RWPE2 (cell line): ENCODE results near the gene SUGCT.

ENCODE experiments used
- ATAC-seq: fragments of 200-7000 bp; cut with Tn5 transposase; 3 replicates; pipeline ENCODE4 v1.9.1; 2021; ENCODE audit warnings: low read depth
- DNase-seq: peaks from one replicate; pipeline ENCODE4 v3.0.0-alpha.2; 2020; ENCODE audit warnings: low spot score
- H3K27ac ChIP-seq: fragments of 450-650 bp; 2 replicates; pipeline ENCODE4 v1.5.1; 2017; ENCODE audit warnings: mild to moderate bottlenecking; ENCODE audit not compliant: poor library complexity, severe bottlenecking
- H3K27me3 ChIP-seq: fragments of 250-450 bp; sonication (Bioruptor Pico); 2 replicates; pipeline ENCODE4 v1.5.1; 2021; ENCODE audit warnings: mild to moderate bottlenecking, moderate library complexity; ENCODE audit not compliant: insufficient read depth, poor library complexity, severe bottlenecking
- H3K36me3 ChIP-seq: fragments of 250-450 bp; sonication (Bioruptor Pico); 2 replicates; pipeline ENCODE4 v1.5.1; 2020; ENCODE audit warnings: low read depth, mild to moderate bottlenecking, moderate library complexity
- H3K4me1 ChIP-seq: fragments of 250-450 bp; sonication (Bioruptor Pico); 2 replicates; pipeline ENCODE4 v1.5.1; 2021; ENCODE audit warnings: mild to moderate bottlenecking, moderate library complexity; ENCODE audit not compliant: insufficient read depth, poor library complexity, severe bottlenecking
- H3K4me3 ChIP-seq: fragments of 250-450 bp; sonication (Bioruptor Pico); 2 replicates; pipeline ENCODE4 v1.5.1; 2021; ENCODE audit warnings: mild to moderate bottlenecking, moderate library complexity; ENCODE audit not compliant: severe bottlenecking
- H3K9me3 ChIP-seq: fragments of 250-450 bp; sonication (Bioruptor Pico); 2 replicates; pipeline ENCODE4 v1.5.1; 2021; ENCODE audit warnings: mild to moderate bottlenecking, moderate library complexity; ENCODE audit not compliant: severe bottlenecking
- TF ChIP-seq, protein P1 (sequence below): fragments of 450-650 bp; IDR thresholded peaks from one replicate; pipeline ENCODE4 v1.5.1; 2017; ENCODE audit warnings: mild to moderate bottlenecking, moderate library complexity; ENCODE audit not compliant: poor library complexity, severe bottlenecking

The SUGCT gene

DNA sequence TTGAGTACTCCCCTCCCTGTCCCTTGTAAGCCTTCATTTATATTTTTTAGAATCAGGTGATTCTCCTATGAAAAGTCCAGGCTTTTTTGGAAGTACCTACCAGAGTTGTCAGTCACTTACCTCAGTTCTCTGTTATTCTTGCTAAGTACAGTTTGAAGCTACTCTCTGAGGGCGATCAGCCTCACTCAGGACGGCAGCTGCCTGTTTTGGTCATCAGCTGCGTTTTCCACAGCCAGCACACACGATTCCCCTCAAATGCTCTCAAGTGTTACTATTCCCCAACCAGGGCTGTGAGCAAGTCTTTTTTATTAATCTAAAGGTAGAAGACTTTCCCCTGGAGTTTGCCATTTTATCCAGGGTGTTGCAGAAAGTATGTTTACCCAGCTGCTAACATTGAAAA is 328.6 kb downstream of the SUGCT start:
- H3K9me3 ChIP-seq = no peaks in the 10 kb centered on the region
- TF ChIP-seq, protein P1, sequence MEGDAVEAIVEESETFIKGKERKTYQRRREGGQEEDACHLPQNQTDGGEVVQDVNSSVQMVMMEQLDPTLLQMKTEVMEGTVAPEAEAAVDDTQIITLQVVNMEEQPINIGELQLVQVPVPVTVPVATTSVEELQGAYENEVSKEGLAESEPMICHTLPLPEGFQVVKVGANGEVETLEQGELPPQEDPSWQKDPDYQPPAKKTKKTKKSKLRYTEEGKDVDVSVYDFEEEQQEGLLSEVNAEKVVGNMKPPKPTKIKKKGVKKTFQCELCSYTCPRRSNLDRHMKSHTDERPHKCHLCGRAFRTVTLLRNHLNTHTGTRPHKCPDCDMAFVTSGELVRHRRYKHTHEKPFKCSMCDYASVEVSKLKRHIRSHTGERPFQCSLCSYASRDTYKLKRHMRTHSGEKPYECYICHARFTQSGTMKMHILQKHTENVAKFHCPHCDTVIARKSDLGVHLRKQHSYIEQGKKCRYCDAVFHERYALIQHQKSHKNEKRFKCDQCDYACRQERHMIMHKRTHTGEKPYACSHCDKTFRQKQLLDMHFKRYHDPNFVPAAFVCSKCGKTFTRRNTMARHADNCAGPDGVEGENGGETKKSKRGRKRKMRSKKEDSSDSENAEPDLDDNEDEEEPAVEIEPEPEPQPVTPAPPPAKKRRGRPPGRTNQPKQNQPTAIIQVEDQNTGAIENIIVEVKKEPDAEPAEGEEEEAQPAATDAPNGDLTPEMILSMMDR = no peak
- H3K4me3 ChIP-seq = no peak overlapping the region

DNA sequence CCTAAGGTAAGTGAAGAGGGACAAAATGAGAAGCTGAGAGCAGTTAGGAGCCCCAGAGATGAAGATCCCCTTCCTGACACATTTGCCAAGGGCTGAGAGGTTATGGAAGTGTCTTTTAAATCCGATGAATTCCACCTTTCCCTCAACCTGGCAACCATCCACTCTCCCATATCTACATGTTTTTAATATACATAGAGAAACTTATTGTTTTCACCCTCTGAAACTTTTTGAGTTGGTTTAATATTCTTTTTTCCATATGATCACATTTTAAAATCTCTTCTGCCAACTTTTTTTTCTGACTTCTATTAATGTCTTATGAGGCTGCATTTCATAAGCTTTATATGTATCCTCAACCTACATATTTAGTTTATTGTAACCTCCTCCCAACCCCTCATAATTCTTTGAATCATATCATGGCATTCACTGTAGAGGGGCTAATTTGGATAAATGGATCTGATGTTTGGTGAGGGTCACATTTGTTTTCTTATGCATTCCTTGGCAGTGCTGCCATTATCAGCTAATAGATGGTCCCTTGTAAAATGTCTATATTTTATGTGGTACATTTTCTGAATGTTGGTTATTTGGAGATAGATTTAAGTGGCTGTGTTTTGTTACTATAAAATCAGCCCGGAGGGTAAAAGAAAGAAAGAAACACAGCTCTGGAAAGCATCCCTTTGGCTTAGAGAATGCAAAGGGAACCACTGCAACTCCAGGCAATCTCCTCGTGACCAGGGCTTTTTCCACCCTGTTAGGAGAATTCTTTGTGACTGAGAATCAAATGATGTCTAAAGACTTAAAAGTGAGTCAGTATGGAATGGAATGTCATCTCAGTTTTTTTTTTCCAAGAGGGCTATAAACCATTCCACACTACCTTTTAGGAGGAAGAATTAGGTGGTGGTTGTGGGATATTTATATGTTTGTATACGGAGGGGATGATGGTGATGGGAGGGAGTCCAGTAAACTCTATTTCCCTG is 334.4 kb downstream of the SUGCT start:
- Histone ChIP-seq H3K27ac (no peak overlapping the region), H3K9me3 (no peaks in the 10 kb centered on the region)
- DNase-seq = no peak

More for the DNA sequence above, 328.6 kb downstream of the SUGCT start:
- no peaks in the 10 kb centered on the region for H3K4me1 ChIP-seq
- no peaks in the 10 kb centered on the region for H3K27me3 ChIP-seq
- no peaks in the 10 kb centered on the region for H3K36me3 ChIP-seq
- no peak overlapping the region for H3K27ac ChIP-seq
- DNase-seq (no peak), ATAC-seq (no peak)

DNA sequence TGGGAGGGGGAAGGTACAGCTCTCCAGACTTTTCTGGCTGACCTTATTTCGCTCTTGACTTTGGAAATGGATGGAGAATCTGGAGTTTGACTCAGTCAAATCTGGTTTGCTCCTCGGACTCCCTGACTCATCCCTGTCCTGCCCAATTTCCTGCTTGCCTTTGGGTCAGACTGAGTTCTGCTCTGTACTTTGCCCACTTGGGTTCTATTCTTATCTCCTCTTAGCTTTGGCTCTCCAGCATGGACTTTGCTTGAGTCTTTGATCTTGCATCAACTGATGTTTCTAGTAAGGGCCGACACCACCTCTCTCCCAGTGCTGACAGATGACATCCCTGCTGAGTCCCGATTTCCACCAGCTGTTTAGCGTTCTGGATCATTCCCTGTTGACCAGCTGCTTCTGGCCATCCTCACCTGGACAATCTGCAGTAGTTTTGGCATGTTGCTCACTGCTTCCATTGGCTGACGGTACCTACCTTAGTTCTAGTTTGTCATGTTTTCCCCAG is 335.3 kb downstream of the SUGCT start:
- ATAC-seq (no peak), DNase-seq (no peak)
- no peak overlapping the region for H3K27ac ChIP-seq
- no peak overlapping the region for H3K4me3 ChIP-seq
- no peaks in the 10 kb centered on the region for H3K27me3 ChIP-seq
- H3K4me1 ChIP-seq = no peaks in the 10 kb centered on the region
- H3K9me3 ChIP-seq = no peaks in the 10 kb centered on the region
- TF ChIP-seq, protein P1 = no peak
- no peaks in the 10 kb centered on the region for H3K36me3 ChIP-seq

More for the DNA sequence above, 334.4 kb downstream of the SUGCT start:
- H3K4me3 ChIP-seq = no peak overlapping the region
- no peaks in the 10 kb centered on the region for H3K36me3 ChIP-seq
- no peak for ATAC-seq
- H3K27me3 ChIP-seq = no peaks in the 10 kb centered on the region
- no peaks in the 10 kb centered on the region for H3K4me1 ChIP-seq
- TF ChIP-seq, protein P1 = no peak

DNA sequence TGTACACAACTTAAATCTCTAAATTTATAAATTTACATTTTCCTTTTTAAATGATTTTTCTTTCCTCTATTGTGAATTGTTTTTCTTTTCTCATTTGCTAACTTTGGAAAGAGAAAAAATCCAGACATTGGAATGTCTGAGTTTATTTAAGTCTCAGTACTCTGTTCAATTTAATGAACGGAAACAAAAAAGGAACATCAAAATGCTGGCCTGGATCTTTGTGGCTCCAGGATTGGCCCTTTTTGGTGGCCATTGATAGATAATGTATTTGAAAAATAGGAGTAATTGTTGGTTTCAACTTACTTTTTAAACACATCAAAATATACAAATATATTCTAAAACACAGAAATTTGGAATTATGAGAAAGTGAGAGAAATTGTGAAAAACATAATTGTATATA is 336.0 kb downstream of the SUGCT start:
- ATAC-seq (no peak), DNase-seq (no peak)
- Histone ChIP-seq H3K27ac (no peak overlapping the region), H3K27me3 (no peaks in the 10 kb centered on the region), H3K36me3 (no peaks in the 10 kb centered on the region), H3K4me3 (no peak overlapping the region), H3K9me3 (no peaks in the 10 kb centered on the region), H3K4me1 (no peaks in the 10 kb centered on the region)
- TF ChIP-seq, protein P1 = no peak

DNA sequence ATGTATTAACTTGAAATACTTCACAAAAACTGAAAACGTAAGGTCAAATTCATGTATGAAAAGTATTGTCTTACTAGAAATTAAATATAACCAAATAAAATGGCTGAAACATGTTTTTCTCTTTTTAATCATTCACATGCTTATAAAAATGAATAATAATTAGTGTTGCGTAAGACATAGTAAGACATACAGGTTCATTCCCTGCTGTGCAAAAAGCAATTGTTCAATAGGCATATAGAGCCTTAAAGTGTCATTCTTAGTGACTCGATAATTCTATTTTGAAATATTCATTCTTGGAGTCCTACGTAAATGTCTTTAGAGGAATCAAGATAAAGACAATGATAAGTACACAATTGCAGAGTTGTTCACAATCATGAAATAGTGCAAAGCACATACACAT is 337.1 kb downstream of the SUGCT start:
- H3K27ac ChIP-seq = no peak overlapping the region
- no peaks in the 10 kb centered on the region for H3K27me3 ChIP-seq
- DNase-seq (no peak), ATAC-seq (no peak)
- H3K36me3 ChIP-seq = no peaks in the 10 kb centered on the region
- H3K9me3 ChIP-seq = no peaks in the 10 kb centered on the region
- TF ChIP-seq, protein P1 = no peak
- H3K4me1 ChIP-seq = no peaks in the 10 kb centered on the region
- H3K4me3 ChIP-seq = no peak overlapping the region
